HG02973 (cell line): ENCODE measurements around the gene FAM161A.
"Not testable (repeated sequence)": the region's sequence is repeated elsewhere in the genome, so short reads cannot be mapped to it uniquely, and the experiment has no call there.

Source experiments
- ATAC-seq: cut with Tn5 transposase; IDR thresholded peaks from one replicate; pipeline ENCODE4 v1.9.1; 2021; ENCODE audit warnings: moderate library complexity; ENCODE audit not compliant: unreplicated experiment

The FAM161A gene

DNA sequence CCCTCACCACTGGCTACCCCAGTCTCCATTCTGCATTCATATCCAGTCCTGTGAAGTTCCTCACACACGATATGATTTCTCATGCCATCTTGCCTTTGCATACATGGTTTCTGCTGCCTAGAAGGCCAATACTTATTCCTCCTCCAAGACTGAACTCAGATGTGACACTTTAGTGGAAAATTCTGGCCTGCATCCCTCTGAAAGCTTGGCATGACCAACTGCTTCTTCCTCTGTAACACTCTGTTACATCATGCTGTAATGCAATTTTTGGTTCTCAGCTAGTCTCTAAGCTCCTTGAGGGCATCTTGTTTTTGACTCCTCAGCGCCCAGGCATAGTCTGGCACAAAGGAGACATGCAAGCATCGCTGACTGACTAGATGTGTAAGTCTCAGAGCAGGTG, 12.6 kb downstream of the FAM161A start:
- ATAC-seq, result no peak

DNA sequence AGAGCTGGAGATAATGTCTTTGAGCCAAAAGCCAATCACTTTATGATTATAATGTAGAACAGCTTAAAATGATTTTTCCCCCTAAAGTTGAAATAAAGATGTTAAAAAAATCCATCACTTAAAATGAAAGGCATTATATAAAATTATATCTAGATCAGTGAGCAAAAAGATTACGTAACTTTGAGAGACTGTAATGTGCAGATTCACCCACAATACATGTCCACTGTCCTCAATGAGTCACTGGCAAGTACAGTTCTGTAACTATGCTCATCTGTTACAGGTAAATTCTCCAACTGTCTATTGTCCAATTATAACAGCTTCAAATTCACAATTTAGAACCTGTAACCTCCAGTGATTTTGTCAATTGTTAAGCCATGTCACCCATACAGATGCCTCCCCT, 19.0 kb downstream of the FAM161A start:
- no peak for ATAC-seq

DNA sequence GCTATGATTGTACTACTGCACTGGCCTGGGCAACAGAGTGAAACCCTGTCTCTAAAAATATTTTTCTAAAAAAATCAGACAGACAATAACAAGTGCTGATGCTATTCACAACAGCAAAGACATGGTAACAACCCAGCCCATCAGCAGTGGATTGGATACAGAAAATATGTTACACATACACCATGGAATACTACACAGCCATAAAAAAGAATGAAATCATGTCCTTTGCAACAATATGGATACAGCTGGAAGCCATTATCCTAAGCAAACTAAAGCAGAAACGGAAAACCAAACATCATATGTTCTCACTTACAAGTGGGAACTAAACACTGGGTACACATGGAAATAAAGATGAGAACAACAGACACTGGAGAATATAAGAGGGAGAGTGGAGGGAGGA, 19.9 kb downstream of the FAM161A start:
- ATAC-seq, result no peak

DNA sequence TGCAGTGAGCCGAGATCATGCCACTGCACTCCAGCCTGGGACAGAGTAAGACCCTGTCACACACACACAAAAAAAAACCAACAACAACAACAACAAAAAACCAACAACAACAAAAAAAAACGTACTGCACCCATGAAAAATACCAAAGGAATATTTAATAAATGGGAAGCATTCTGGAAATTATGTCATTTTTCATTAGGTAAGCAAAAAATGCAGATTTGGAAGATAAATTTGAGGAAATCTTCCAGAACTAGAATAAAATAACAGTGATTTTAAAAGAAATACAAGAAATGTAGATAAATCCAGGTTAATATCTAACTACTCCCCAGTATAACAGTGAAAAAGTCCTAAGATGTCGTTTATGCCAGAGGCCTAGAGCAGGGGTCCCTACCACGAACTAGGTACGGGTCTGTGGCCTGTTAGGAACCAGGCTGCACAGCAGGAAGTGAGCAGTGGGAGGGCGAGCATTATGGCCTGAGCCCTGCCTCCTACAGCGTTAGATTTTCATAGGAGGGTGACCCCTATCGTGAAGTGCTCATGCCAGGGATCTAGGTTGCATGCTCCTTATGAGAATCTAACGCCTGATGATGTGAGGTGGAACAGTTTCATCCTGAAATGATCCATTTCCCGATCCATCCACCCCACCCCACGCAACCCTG, 21.5 kb downstream of the FAM161A start:
- no peak for ATAC-seq

DNA sequence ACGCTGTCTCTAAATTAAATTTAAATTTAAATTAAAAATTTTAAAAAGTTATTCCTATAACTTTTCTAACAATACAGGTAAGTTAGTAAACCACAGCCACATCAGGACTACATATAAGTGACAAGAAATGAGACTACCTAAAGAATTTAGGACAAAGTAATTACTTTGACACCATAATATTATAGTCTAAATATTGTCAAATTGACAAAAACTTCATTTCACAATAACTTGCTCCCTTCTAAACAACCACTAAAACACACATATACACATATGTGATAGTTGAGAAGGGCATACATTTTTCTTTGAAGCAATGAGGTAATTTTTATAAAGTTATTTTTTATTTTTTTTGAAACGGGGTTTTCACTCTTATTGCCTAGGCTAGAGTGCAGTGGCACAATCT, 31.6 kb downstream of the FAM161A start:
- ATAC-seq, result no peak

DNA sequence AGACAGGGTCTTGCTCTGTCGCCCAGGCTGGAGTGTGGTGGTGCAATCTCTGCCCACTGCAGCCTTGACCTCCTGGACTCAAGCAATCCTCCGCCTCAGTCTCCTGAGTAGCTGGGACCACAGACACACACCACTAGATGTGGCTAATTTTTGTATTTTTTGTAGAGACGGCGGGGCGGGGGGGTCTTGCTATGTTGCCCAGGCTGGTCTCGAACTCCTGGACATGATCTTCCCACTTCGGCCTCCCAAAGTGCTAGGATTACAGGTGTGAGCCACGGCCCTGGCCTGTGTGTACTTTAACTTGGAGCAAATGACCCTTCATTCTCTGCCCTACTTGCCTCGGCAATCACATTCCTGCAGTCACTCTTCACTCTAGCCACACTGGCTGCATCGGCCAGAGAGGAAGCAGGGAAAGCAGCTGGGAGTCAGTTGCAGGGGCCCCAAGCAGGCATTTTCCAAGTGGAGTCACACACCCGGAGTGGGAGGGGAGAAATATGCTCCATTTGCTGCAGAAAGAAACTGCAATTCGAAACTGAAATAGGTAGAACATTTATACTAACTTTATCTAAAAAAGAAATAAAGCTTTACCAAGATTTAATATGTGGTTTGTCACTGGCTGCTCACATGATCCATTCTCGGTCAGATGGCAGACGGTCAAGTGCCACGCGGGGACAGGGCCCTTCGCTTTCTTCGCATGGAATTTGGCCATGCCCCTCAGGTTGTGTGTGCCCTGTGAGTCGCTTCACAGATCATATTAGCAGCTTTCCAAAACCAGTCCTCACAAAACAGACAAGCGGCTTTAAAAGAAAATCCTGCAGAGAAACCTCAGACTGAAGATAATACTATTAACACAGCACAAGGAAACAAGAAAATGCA, 37.1 kb downstream of the FAM161A start:
- ATAC-seq, result no peak

DNA sequence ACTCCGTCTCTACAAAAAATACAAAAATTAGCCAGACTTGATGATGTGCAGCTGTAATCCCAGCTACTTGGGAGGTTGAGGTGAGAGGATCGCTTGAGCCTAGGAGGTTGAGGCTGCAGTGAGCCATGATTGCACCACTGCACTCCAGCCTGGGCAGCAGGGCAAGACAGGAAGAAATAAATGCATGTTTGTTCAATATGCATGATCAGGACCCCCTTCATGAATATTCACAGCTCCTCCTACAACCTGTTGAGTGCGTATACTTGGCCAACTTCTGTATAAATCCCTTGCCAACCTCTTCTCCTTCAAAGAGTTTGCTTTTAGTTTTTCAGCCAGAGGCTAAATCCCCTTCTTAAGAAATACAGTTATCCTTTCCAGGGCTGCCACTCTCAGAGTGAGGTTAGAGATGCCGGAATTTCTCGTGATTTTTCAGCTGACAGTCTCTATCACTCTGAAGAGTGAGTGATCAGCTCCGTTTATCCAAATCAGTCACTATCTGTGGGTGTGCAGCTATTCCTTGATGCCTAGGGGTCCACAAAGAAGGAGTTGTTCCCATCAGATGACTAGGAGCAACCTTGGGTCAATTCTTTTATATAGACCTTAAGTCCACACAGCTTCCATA, 39.2 kb downstream of the FAM161A start:
- no peak for ATAC-seq

DNA sequence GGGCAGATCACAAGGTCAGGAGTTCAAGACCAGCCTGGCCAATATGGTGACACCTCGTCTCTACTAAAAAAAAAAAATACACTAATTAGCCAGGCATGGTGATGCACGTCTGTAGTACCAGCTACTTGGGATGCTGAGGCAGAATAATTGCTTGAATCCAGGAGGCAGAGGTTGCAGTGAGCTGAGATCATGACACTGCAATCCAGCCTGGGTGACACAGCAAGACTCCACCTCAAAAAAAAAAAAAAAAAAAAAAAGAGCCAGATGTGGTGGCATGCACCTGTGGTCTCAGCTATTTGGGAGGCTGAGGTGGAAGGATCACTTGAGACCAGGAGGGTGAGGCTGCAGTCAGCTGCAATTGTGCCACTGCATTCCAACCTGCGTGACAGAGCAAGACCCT, 40.5 kb downstream of the FAM161A start:
- not testable (repeated sequence) for ATAC-seq

DNA sequence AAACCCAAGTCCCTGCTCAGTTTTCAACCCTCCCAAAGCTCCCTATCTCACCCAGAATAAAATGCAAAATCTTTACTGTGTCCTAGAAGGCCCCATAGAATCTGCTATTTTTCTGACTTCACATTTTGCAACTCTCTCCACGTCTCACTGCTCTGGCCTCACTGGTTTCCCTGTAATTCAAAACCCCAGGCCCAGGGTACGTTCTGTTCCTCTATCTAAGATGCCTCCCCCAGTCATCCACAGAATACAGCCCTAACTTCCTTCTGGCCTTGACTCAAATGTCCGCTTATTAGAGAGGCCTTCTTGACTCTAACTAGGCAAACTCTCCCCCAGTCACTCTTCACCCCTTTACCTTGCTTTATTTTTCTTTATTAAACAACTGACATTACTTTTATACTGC, 42.0 kb downstream of the FAM161A start:
- ATAC-seq, result no peak

DNA sequence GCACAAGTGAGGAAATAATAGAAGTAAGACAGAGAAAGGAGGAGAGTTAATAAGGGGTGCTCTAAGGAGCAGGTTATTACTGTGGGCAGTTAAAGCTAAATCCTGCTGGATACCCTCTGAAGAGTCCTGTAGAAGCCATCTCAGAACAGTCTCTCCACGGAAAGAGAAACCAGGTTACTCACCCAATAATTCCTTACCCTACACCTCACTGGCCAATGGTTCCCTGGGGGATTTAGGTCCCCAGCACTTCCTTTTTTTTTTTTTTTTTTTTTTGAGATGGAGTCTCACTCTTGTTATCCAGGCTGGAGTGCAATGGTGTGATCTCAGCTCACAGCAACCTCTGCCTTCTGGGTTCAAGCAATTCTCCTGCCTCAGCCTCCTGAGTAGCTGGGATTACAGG, 43.7 kb downstream of the FAM161A start:
- ATAC-seq, result not testable (repeated sequence)

DNA sequence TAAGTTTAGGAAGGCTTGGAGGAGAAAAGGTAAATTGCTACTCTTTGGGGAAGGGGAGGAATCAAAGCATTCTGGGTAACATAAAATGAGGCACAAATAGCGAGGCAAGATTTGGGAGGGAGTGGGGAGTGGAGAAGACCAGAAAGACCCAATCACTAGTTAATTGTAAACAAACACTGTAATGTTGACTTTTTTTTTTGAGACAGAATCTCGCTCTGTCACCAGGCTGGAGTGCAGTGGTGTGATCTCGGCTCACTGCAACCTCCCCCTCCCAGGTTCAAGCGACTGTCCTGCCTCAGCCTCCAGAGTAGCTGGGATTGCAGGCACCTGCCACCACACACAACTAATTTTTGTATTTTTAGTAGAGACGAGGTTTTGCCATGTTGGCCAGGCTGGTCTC, 45.2 kb downstream of the FAM161A start:
- not testable (repeated sequence) for ATAC-seq

DNA sequence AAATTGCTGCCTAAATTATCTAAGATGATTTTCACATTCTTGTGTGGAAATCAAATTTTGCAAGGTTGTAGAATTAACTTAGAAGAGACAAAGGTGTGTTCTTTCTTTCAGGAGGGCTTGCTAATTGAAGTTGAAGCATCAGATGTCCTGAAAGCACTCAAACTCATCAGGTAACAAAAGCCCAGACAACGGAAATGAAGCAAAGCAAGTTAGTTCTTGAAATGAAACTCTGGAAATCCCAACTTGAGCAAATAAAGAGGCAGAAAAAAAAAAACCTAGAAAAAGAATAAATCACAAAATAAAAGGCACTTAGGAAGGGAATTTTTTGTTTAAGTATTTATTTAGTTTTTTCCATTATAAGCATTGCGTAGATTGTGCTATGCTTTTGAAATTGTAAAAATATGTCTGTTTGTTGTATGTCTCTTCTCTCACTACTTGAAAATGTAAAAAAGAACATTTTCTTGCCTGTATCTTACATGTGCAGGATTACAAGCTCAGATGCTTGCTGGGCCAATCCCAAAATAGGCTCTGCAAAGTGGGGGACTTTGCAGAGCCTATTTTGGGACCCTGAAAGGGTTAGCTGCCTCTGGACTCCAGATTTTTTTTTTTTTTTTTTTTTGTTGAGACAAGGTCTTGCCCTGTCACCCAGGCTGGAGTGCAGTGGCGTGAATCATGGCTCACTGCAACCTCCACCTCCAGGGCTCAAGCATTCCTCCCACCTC, 46.7 kb downstream of the FAM161A start:
- ATAC-seq, result no peak

DNA sequence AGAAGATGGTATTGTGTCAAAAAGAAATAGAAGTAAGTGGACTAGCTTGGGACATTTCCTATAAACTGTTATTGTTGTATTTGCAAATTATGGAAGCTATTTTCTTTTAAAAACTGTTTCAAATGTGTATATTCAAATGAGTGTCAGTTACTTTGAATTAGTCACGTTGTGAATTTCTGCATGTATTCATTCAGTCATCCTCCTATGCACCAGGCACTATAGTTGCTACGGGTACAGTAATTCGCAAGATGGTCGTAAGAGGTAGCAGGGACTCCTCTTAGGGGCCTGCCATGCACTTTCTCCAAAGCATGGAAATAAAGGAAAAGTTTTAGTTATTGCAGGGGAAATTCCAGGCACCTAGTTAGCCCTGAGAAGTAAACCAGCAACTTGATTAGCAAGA, 51.3 kb downstream of the FAM161A start:
- ATAC-seq, result no peak

DNA sequence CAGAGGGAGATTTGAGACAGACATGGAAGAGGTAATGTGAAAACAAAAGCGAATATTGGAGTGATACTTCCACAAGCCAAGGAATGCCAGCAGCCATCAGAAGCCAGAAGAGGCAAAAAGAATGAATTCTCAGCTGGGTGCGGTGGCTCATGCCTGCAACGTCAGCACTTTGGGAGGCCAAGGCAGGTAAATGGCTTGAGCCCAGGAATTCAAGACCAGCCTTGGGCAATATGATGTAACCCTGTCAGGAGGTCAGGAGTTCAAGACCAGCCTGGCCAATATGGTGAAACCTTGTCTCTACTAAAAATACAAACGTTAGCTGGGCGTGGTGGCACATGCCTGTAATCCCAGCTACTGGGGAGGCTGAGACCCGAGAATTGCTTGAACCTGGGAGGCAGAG, 54.8 kb downstream of the FAM161A start:
- no peak for ATAC-seq

DNA sequence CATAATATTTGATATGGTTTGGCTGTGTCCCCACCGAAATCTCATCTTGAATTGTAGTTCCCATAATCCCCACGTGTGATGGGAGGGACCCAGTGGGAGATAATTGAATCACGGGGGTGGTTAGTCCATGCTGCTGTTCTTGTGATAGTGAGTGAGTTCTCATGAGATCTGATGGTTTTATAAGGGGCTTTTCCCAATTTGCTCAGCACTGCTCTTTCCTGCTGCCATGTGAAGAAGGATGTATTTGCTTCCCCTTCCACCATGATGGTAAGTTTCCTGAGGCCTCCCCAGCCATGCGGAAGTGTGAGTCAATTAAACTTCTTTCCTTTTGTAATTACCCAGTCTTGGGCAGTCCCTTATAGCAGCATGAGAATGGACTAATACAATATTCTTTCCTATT, 56.4 kb downstream of the FAM161A start:
- ATAC-seq, result not testable (repeated sequence)

DNA sequence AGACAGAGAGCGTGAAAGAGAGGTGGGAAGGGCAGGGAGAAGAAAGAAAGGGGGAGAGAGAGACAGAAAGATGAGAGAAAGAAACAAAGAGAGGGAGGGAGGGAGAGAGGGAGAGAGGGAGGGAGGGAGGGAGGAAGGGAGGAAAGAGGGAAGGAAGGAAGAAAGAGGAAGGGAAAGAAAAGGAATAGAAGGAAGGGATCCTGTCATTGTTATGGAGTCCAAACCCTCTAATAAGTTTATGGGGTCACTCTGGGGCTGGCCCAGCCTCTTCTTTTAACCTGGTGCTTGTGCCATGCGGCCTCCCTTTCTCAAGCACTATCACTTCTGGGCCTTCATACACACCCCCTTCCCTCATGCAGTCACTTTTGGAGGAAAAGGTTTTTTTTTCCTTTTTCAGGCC, 58.5 kb downstream of the FAM161A start:
- ATAC-seq, result no peak

DNA sequence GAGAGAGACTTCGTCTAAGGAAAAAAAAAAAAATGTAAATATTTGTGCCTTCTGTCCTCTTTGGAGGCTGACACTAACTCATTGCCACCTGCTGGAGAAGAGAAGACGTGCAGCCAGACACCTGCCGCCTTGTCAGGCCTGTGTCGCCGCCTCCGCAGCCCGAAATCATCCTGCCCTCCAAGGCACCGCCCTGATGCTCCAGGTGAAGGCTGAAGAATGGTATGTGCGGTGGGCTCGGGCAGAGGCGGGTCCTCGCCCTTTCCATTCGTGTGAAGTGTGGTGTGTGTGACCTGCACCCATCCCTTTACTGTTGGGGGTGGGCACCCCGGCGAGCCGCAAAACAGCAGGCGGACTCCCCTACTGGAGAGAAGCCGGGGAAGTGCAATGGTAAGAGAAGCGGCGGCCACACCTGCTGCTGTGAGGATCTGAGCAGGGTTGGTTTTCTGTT, 60.4 kb downstream of the FAM161A start:
- ATAC-seq, result no peak

DNA sequence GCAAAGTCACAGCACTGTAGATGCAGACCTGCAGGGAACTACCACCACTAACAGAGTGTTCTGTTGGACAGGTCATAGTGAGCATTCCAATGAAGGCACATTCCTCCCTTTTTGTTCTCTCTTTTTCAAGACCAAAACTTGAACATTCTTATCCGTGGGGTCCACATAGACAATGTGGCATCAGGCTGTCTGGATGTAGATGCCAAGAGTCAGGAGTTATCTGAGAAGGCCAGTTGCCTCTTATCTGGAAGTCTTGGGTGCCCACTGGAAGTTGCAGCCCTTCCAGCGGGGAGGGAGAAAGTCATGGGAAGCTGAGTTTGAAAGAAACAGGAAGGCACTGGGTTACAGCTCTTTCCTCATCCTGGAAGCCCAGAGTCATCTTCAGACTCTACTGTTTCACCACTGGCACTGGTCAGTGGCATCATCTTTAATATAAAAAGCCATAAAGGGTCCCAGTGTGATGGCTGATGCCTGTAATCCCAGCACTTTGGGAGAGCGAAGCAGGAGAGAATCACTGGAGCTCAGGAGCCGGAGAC, 61.4 kb downstream of the FAM161A start:
- no peak for ATAC-seq

DNA sequence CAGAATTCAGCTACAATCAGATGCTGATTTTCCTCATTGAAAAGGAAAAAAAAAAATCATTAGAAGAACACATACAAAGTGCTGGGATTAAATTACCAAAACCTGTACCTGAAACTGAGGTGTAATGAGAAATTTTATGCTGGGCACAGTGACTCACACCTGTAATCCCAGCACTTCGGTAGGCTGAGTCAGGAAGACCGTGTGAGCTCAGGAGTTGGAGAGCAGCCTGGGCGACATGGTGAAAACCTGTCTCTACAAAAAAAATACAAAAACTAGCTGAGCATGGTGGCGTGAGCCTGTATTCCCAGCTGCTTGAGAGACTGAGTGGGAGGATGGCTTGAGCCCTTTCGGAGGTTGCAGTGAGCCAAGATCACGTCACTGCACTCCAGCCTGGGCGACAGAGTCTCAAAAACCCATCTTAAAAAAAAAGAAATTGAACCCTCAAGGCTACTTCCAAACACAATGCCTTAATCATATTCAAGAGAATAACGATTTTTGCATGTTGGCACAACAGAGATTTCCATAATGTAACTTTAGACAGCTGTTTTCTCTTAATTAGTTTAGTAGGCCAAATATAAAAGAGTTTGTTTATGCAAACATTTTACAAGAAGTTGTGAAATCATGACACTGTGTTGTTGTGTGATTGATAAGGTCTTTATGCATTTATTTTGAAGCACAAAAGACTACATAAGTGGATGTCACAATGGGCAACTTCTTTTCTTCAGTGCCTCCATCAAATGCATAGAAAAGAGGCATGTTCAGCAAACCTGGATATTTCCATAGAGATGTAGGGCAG, 63.9 kb downstream of the FAM161A start:
- no peak for ATAC-seq

DNA sequence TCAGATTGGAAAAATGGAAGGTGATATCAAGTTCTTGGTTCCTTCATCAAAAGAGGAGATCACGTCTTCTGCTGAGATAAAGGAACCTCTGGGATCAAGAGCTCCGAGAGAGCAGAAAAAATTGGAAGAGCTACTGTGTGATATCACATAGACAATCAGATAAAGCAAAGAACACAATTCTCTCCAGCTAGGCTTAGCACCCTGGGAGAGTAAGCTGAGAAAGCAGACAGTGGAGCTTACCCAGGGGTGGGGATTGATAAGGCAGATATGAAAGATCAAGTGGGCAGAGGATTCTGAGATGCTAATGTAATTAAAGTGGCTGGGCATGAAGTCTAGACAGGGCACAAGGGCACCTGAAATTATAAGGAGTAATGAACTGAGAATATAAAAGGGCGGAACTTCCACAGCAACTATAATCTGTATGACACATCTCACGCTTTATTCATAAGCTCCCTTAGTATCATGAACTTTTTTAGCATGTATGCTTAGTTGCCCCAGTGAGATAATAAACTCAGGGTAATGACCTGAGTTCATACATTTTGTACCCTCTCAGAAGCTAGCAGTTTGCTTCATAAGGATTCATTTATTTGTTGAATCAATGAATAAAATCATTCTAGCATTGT, 65.8 kb downstream of the FAM161A start:
- no peak for ATAC-seq
